GM23248 (cell line): Measurements from ENCODE around the gene SLC9A6.

Experiments
- EZH2 ChIP-seq: fragments of 200-600 bp; sonication (generic); IDR thresholded peaks from 2 replicates; pipeline ENCODE4 v1.6.1; 2018; ENCODE audit warnings: antibody characterized with exemption, mild to moderate bottlenecking; ENCODE audit not compliant: insufficient read depth, poor library complexity, severe bottlenecking
- EZH2phosphoT487 ChIP-seq: fragments of 200-600 bp; sonication (generic); IDR thresholded peaks from 2 replicates; pipeline ENCODE4 v1.6.1; 2018; ENCODE audit warnings: antibody characterized with exemption, moderate library complexity, mild to moderate bottlenecking, low read depth; ENCODE audit not compliant: insufficient read depth

DNA sequence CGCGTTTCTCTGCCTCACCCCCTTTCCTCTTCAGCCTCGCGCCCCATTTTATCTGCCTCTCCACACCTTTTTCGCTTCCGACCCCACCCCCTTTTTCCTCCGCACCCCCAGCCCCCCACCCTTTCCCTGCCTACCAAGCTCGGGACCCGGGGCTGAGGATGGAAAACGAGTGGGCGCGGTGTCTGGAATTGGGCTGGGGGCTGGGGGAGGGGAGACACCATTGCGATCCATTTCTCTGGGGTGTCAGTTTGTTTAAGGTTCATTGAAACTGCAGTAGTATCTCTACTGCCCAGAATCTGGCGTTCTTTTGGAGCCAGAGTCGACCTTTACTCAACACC lies 707 bp downstream of the SLC9A6 start:
- TF ChIP-seq EZH2 (no peak), EZH2phosphoT487 (no peak)
